ENCODE results near the gene TESMIN.

Gene TESMIN

GRCh38 chr11:68683536-68684384, 67.6 kb downstream of the TESMIN start:
- no peak for DNase-seq (ENCODE audit: low read depth in 2 of 2)

- no peak for DNase-seq (ENCODE audit: low read depth in 2 of 2)
Measured at GRCh38 chr11:68683121-68683520, 68.2 kb downstream of the TESMIN start.

GRCh38 chr11:68682531-68682961, 68.8 kb downstream of the TESMIN start:
- DNase-seq (ENCODE audit: low read depth in 2 of 2): no peak

DNA sequence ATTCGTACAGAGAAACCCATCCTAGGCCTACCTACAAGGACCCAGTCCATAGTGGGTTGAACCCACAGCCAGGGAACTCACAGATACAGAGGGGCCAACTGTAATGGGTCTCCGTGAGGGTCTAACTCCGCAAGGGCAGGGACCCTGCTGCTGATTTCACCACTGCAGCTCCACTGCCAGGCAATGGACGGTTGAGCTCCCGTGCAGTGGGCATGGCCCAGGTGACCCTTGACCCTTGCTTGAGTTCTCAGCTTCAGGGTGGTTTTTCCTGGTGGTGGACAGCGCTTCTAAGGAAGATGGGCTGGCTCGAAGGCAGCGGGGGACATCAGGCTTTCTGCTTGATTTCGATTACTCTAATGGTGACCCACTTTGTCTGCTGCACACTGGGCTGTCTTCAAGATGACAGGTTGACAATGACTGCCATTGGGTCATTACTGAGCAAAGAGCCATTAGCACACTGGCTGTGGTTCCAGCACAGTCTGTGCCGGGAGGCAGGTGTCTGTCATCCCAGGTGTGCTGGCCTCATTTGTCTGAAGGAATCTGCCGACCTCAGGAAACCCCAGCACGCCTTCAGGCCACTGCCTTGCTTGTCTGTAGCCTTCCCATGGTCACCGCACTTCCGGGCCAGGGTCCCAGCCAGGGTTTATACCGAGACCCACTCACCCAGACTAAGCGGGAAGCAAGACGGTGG, 70.6 kb downstream of the TESMIN start:
- no peak for DNase-seq (ENCODE audit: low read depth in 2 of 2)

DNA sequence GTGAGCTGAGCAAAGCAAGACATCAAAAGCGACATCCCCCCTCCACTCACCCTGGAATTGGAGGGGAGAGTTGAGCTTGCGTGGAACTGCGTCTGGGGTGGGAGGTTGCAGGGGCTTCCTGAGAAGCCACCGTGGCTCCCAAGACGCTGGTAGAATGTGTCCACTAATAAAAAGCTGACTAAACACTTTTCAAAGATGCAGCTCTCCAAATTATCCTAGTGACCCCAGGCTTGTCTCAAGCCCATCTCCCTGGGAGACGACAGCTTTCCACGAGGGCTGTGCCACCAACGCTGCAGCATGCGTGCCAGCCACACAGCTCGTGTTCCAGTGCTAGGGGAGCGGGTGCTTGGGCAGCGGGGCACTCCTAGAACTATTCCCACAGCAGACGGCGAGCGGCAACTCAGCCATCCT, 73.3 kb downstream of the TESMIN start:
- no peak for DNase-seq (ENCODE audit: low read depth in 2 of 2)

DNA sequence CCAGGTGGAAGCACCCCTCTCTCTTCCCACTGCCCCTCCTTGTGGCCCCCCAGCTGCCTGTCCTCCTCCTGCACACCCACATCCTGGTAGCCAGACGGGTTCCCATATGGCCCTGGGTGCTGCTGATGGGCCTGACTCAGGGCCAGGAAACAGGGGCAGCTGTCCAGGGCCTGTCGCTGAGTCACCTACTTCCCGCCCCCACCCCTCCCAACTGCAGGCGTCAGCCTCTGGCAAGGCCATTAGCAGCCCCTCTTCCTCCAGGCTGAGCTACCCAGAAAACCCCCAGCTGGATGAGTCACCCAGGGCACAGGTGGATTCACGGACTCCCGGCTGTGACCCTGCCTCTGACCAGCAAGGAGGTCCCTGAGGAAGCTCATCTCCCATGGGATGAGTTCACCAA, 73.9 kb downstream of the TESMIN start:
- DNase-seq (ENCODE audit: low read depth in 2 of 2): no peak

DNA sequence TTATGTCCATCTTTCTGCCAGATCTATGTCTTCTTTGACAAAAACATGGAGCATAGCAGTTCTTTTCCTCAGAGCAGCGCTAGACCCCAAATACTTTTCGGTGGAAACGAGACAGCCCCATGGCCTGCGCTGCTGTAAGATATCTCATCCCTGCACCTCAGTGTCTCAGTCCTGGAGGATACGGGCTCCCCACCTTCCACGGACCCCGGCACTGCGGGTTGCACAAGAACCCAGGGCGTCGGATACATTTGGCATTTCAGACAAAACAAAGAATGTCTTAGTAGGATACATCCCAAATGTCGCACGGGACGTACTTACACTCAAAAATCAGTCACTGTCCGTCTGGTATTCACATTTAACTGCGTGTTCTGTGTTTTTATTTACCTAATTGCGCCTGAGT, 76.9 kb downstream of the TESMIN start:
- no peak for DNase-seq (ENCODE audit: low read depth in 2 of 2)

GRCh38 chr11:68673991-68674390, 77.3 kb downstream of the TESMIN start:
- DNase-seq (ENCODE audit: low read depth in 2 of 2): no peak

DNA sequence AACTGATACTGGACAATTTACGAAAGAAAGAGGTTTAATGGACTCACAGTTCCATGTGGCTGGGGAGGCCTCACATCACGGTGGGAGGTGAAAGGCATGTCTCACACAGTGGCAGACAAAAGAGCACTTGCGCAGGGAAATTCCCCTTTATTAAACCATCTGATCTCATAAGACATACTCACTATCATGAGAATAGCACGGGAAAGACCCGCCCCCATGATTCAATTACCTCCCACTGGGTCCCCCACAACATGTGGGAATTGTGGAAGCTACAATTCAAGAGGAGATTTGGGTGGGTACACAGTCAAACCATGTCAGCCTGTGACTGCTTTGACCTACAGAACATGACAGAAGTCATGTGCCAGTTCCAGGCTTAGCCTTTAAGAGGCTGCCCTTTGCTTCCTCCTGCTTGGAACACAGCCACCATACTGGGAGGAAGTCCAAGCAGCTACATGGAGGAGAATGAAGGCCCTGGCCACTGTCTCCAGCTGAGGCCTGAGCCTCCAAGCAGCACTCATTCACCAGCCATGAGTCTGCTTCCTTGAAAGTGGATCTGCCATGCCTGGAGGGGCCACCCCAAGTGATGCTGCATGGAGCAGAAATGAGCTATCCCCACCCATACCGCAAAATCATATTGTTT, 77.9 kb downstream of the TESMIN start:
- DNase-seq (ENCODE audit: low read depth in 2 of 2): no peak

GRCh38 chr11:68670208-68670992, 80.9 kb downstream of the TESMIN start:
- DNase-seq (ENCODE audit: low read depth in 2 of 2): no peak

DNA sequence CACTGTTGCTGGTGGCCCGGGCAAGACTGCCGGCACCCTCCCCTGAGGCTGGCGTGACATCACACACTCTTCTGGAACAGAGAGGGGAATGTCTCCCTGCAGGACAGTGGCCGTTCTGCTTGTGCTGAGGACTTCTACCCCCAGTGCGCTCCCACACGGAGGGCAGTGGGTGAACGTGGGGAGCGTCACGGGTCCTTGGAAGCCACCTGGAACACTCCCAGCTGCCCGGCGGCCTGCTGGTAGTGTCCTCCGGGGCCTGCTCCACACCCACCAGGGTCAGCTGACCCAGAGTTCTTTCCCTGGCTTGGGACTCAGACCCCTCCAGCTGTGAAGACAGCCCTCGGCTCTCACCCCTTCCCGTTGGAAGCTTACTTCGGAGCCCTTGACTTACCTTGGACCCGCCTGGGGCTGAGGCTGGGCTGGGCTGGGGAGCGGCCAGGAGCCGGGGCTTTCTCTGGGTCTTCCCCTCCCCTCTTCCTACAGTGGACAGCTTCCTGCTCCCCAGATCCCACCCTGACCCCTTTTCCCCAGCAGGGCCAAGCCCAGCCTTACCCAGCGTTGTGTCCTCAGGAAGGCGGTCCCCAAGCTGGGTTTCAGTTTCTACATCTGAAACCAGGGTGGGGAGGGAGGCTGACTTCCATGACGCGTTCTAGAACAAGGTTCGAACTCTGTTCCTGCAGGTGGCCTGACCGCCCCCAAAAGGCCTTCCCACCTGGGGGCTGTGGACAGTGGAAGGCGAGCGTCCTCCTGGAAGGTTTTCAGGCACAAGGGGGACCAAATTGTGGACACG, 81.8 kb downstream of the TESMIN start:
- no peak for DNase-seq (ENCODE audit: low read depth in 2 of 2)

- DNase-seq (ENCODE audit: low read depth in 2 of 2): no peak
Measured at GRCh38 chr11:68667511-68668500, 83.5 kb downstream of the TESMIN start.

- no peak for DNase-seq (ENCODE audit: low read depth in 2 of 2)
Measured at GRCh38 chr11:68666849-68667248, 84.5 kb downstream of the TESMIN start.

GRCh38 chr11:68665436-68665835, 85.9 kb downstream of the TESMIN start:
- no peak for DNase-seq (ENCODE audit: low read depth in 2 of 2)

DNA sequence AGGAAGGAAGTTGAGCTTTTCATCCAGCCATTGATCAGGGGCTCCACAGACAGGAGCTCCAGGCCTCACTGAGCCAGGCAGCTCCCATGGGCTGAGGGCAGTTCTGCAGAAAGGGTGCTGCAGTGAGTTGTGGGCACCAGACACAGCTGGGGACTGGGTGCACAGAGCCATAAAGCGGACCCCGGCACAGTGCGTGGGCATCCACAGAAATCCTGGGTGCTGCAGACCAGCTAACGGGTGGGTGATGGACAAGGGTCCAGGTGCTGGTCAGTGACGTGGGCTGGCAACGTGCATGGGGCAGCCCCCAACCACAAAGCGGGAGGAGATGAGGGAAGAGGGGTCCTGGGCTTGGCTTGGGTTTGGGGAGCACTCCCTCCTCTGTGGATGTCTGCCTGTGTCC, 86.4 kb downstream of the TESMIN start:
- DNase-seq (ENCODE audit: low read depth in 2 of 2): no peak

DNA sequence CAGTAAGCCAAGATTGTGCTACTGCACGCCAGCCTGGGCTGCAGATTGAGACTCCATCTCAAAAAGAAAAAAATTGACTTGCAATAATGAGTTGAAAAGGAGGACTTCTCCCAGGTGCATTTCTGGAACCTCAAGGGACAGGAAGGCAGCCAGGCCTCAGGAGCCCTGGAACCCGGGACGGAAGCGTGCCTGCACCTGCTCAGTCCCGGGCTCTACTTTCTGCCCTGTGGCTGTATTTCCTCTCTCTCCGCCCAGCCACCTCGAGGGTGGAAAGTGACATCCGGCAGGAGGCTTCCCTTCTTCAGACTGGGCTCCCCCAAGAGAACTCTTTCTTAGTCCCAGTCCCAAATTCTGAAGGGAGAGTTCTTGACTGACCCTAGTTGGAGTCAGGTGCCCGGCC, 87.2 kb downstream of the TESMIN start:
- DNase-seq (ENCODE audit: low read depth in 2 of 2): no peak

GRCh38 chr11:68663482-68664010, 87.8 kb downstream of the TESMIN start:
- no peak for DNase-seq (ENCODE audit: low read depth in 2 of 2)

GRCh38 chr11:68661697-68662603, 89.4 kb downstream of the TESMIN start:
- DNase-seq (ENCODE audit: low read depth in 2 of 2): no peak

- no peak for DNase-seq (ENCODE audit: low read depth in 2 of 2)
Measured at GRCh38 chr11:68661014-68661413, 90.3 kb downstream of the TESMIN start.

Measured in stimulated activated CD8-positive, alpha-beta memory T cell treated with anti-CD3 and anti-CD28 coated beads, Interleukin-15, amount 100 ng/mL, for 48 hours (primary cell).